ENCODE results near the gene AMBN.

Gene AMBN, protein sequence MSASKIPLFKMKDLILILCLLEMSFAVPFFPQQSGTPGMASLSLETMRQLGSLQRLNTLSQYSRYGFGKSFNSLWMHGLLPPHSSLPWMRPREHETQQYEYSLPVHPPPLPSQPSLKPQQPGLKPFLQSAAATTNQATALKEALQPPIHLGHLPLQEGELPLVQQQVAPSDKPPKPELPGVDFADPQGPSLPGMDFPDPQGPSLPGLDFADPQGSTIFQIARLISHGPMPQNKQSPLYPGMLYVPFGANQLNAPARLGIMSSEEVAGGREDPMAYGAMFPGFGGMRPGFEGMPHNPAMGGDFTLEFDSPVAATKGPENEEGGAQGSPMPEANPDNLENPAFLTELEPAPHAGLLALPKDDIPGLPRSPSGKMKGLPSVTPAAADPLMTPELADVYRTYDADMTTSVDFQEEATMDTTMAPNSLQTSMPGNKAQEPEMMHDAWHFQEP

DNA sequence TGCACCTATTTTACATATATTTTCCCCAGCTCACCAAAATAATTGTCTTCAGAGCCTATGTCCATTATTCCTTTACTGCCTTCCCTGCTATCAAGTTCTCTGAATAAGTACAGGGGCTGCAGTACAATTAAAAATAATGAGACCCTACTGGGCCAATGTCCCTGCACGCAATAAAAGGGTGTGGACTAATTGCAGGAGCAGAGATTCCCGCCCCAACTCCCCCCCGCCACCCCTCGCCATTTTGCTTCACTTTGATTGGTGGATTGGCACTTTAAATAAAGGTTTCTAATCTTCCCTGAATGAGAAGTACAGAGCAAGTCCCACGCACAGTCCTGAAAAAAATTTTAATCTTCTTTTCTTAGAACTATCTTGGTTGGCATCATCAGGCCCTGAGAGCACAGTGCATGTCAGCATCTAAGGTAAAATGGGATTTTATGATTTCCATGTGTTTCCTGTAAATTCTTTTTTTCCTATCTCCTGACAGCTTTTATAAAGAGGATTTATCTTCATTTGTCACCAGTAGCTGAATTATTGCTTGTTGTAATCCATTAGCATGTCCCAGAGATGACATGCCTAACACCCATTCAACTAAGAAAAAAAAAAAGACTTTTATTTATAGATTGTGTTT is at the start of gene AMBN:
Gene AMBN, plus strand, starts transcription at position 302 of the 628 bp plus-strand sequence. Its CDS starts 103 bp downstream, at position 405.
- DNase-seq: no peak
- no peak for ATAC-seq

DNA sequence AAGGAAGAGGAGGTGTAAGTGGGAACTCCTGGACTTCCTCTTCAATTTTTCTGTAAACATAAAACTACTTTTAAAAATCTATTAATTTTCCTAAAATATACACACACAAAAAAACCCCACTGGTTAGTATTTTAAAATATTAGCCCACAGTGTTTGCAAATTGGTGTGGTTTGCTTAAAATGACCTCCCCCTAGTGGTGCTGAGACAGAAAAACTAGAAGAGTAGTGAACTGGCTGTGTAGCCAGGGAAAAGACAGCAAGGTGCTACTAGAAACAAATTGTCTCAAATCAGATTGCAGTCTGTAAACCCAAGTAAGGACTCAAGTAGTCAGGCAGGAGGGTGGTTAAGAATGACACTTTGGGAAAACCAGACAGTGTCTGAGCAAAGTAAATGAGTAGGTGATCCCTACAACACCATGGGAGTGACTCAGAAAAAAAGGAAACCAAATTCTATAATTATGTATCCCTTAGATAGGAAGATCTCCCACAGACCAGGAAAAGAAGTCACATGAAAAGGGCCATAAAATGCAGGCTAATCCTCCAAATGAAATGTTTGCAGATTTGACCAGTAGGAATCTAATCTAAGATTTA is 47.7 kb upstream of the AMBN start:
- DNase-seq: no peak
- no peak for ATAC-seq

DNA sequence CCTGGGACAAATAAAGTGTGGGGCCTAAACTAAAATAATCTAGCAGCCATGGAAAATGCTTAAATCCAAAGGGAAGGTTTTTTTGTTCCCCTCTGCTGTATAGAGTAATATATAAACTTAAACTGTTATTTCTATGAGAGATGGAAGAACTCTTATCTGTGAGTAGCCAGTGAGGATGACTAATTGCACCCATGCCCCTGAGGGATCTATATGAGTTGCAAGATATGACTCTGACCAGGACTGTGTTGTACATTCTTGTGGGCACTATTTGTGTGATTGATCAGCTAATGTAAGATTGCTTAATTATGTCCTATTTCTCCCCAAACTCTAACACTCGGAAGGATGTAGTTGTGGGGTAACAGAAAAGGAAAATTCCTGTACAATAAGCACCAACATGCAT is 35.2 kb upstream of the AMBN start:
- DNase-seq: no peak
- no peak for ATAC-seq

DNA sequence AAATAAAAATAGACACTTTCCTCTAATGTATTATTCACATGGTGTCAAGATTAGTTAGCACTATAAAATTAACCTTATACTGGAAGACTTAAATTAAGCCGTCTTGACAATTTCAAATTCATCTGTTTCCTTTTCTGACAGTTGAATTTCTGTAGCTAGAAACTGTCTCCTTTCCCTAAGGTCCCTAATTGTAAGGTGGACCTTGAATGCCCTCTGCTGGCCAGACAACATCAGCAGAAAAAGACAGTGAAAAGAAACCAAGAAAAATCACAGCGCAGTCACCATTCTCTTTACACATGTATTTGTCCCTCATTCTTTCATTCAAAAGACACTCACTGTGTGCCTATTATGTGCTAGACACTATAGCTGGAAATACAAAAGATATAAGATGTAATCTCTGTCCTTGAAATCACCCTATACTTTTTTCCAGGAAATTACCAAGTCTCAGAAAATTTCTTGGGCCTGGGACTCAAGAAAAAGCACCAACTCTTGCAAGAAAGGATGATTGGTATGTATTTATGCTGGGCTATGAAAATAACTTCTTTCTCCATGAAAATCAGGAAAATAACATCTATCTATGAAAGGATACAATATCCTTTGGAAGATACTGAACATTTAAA is 32.7 kb upstream of the AMBN start:
- peak; percentile 55 for DNase-seq
- ATAC-seq: no peak

DNA sequence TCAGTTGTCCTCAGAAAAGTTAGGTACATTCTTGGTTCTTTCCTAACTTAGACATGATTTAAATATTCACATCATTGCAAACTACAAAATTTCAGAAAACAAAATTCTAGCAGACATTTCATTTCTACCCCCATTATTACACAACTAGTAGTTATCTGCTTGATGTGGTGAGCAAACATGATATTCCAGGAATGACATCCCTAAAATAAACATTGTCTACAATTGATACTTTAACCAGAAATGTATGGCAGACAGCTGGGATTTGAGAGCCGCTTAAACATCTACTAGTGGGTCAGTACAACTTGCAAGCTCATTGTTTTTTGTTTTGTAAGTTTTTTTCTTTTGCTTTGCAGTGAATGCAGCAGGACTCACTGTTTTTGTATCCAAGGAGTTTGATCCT is 32.1 kb upstream of the AMBN start:
- no peak for ATAC-seq

DNA sequence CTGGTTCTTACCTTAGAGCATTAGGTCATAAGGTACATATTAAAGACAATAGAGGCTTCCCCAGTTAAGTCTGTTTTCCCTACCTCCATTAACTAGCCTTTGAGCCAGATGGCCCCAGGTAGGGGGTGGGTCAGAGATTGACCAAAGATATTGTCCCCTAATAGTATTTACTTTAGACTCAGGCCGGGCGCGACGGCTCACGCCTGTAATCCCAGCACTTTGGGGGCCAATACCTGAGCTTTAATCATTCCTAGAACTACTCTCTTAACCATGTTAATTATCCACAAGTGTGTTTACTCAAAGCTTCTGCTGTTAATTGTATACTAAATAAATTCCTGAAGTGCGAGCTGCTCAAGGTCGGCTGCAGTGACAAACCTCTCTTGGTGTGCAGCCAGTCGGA is 28.0 kb upstream of the AMBN start:
- no peak for DNase-seq
- no peak for ATAC-seq

More for the DNA sequence above, 32.1 kb upstream of the AMBN start:
- DNase-seq: no peak

DNA sequence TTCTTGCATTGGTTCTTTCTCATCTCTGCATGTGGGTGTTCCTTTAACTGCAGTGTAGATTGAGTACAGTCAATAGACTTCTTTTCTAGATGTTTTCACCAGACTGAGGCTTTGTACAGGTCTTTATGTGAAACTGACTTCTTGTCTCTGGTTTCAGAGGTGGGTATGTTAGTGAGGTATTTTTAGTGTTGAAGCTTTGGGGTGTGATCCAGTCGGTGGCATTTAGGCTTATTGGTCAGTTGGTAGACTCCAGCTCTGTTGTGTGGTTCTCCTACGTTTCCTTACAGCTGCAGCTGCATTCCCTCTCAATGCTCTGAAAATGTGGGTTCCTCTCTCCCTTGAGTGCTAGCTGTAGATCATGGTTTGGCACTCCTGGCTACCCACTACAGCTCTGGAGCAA is 21.3 kb upstream of the AMBN start:
- DNase-seq (no peak), ATAC-seq (no peak)

DNA sequence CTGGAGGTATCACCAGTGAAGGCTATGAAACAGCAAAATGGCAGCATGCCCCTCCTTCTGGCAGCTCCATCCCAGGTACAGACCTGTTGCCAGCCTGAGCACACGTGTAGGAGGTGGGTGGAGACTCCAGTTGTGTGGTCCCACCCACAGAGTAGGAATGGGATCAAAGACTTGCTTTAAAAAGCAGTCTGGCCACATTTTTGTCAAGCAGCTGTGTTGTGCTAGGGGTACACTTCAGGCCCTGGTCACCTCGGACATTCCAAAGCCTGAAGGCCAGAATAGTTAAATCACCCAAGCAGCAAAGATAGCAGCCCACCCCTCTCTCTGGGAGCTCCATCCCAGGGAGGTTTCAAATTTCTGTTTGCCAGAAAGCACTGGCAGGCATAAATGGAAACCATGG is 20.3 kb upstream of the AMBN start:
- DNase-seq (no peak), ATAC-seq (no peak)

DNA sequence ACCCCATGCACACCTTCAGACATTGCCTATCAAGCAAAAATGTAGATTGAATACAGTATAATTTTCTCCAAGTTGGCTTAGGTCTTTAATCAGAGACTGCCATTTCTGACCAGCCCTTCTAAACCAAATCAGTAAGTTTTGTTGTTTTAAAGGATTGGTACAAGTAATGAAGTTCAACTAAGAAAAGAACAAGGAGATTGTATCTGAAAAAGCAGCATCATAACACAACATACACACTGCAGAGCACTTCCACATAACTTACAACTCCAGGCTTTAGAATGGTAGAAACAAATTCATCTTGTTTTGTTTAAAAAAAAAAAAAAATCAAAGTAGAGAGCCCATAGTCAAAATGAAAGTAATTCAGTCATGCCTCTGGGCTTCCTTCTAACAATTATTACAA is 16.1 kb upstream of the AMBN start:
- ATAC-seq (no peak), DNase-seq (no peak)

DNA sequence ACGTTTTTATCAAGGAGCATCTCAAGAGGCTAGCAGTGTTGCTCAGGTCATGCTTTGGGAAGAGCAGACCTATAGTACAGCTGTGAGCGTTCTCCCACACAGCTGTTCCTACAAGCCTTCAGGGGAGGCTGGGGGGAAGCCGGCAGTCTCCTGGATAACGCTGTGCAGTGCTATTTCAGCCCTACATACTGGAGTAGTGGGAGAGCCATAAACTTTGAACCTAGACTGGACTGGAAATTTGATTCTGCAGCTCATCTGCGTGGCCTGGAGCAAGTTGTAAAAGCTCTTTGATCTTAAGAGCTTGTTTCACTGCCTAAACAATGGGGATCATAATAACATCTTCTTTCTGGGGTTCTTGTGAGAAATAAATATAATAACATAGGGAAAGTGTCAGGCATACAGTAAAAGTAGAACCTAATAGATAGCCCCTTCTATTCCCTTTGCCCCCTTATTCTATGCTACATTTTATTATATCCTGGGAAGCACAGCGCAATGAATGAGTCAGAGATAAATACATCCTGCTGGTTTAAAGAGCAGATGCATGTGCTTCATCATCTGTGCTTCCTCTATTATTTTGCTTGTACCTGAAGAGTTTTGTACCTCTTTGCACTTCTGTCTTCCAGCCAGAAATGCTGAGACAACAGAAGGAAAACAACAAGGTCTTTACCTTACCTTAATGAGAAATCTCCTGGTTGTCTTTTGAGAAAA is 14.7 kb upstream of the AMBN start:
- no peak for ATAC-seq
- DNase-seq: no peak

DNA sequence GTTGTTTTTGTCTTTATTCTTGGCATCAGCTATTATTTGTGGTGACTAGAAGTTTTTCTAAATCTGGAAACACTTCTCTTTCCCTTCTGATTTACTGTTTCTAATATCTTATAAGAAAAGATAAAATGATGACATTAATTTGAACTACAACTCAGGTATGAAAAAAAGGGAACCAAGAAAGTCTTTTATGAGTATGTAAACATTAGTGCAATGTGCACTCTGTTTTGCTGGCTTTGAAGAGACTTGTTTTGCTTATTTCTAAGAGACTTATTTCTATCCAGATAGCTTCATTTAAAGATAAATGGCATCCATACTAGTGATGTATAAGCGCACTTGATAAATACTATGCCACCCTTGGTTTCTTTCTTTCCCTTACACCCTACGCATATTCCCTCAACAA is 10.1 kb upstream of the AMBN start:
- DNase-seq (no peak), ATAC-seq (no peak)

DNA sequence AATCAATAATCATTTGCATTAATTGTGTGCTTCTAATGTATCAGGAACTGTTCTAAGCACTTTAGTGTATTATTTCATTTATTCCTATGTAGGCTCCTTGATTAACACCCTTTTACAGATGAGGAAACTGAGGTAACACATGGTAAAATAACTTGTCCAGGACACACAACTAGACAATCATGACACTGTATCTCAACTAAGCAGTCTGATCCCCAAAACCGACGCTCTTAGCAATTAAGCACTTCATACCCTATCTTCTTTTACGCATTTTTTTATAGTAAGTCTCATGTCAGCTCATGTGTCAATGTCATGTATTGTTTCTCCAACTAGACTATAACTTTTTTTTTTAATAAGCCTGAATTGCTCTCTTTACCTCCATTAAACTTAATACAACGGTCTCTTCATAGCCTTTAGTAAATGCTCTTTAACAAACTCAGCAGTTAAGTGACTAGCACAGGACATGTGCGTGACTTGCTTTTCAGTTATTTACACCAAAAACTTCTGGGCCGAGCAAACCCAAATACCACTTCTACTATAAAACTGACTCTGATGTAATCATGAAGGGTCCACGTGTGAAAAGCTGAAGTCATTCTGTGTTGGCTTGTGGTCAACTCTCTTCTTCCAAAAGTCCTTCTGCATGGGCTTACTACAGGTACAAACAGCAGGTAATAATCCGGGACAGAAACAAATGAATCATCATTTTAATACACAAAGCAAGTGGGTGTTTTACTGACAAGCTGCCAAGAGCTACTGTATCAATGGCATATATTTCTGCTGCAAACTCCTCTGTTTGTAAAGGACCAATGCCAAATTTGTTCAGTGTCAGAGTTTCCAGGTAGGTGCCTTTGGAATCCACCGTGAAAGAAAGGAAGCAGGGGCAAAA is 7.9 kb upstream of the AMBN start:
- ATAC-seq: no peak
- no peak for DNase-seq

DNA sequence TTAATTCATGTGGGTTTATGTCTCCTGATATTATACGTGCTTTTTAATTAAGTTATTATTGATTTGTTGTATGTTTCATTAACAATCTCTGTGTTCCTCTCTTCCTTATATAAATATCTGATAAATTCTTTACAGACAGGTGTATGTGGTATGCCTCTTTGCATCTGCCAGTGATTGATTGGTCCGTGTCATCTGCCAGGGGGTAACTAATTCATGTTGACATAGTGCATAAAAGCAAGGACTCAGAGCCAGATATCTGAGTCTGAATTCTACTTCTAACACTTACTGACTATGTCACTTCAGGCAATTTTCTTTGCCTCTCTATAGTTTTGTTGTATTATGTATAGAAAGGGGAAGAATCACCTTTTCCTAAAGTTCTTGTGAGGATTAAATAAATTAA is 5.2 kb upstream of the AMBN start:
- DNase-seq: no peak
- no peak for ATAC-seq

DNA sequence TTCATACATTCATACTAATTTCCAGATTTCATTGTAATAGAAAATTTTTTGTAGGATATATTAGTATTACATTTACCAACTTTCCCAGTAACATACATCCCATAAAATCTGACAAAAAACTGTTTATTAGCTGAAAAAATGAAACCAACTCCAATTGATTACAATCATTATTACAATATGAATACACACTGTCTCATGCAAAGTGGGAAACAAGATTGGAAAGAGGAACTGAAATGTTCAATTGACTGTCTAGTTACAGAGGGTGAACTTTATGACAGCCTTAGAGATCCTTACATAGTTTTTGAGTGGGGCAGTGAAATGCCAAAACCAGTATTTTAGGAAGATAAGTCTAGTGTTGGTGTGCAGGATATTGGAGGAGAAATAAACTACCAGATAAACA is 2.3 kb upstream of the AMBN start:
- DNase-seq: no peak
- ATAC-seq: no peak

DNA sequence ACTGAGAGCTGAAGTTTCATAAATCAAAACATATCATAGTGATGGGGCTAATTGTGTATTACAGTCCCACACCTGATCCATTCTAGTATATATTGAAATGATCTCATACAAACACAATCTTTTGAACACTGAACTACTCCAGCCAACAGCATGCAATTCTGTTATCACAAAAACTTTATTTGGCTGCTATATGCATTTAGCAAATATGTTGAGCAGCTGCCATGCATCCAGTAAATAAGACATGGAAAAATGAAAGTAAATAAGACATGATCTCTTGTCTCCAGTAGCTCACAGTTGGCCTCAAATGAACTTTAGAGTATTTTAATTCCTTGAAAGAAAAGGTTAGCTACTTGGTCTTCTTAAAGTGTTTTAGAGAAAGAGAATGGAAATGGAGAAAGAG is 2.1 kb downstream of the AMBN start:
- ATAC-seq: no peak
- DNase-seq: no peak

DNA sequence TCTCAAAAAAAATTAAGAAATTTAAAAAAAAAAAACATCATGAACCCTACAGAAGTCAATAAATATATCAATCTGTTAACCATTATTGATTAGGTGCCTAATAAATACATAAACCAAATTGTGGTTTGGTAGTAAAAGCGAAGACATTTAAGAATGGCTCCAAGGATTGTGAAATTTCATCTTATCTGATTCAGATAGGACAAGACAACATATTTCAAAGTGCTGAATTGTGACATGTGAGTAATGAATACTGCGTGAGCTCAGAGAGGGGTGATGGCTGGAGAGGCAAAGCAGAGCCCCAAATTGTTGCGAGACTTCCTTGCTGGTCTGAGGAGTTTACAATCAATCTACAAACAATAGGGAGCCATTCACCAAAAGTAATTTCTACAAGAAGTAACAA is 8.2 kb downstream of the AMBN start:
- DNase-seq: no peak
- no peak for ATAC-seq

DNA sequence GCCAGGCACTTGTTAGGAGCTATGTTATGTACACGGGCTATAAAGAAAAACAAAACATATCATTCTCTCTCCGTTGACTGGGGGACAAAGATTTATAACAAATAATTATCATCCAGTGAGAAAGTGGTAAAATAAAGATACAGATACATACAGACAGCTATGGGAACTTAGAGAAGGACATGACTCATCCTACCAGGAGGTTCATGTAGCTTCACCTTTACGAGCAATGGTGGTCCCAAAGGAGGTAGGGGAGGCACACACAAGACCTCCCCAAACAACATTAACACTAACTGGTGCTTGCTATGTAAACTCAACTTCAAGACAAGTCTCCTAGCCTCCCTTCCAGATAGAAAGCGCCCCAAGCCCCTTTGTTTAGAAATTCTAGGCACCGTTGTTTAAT is 8.9 kb downstream of the AMBN start:
- no peak for ATAC-seq

DNA sequence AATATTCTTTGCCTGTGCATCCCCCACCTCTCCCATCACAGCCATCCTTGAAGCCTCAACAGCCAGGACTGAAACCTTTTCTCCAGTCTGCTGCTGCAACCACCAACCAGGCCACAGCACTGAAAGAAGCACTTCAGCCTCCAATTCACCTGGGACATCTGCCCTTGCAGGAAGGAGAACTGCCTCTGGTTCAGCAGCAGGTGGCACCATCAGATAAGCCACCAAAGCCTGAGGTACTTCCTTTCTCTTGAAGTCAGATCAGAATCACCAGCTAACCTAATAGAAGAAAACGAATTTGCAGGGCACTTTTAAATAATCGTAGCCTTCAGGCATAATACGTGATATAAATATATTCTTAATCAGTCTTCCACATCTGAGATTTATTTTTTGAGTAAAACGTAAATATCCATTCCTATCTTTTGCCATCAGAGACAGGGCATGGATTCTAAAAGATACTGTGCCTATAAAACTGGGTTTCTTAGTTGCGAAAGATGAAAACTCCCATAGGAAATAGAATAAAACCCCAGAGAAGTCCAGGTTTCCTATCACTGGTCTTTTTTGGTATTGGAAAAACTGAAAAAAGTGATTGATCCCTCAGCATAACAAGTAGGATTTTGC is 9.5 kb downstream of the AMBN start:
- ATAC-seq (peak; percentile 72), DNase-seq (peak; percentile 54)

More for the DNA sequence above, 8.9 kb downstream of the AMBN start:
- no peak for DNase-seq

DNA sequence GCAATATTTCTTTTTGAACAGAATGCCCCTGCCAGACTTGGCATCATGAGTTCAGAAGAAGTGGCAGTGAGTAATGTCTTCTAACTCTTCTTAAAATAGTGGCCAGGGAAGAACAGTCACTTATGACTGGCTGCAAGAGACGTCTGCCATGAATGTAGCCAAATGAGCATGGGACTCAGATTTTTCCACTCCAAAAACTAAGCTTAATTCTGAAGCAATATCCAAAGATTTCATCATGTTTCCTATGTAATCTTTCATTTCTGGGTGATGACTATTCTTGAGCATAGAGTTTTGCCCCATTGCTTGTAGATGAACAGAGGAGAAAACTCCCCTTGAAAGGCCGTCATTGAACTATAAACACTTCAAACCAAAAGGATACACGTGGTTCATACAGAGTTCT is 11.8 kb downstream of the AMBN start:
- no peak for DNase-seq
- no peak for ATAC-seq

DNA sequence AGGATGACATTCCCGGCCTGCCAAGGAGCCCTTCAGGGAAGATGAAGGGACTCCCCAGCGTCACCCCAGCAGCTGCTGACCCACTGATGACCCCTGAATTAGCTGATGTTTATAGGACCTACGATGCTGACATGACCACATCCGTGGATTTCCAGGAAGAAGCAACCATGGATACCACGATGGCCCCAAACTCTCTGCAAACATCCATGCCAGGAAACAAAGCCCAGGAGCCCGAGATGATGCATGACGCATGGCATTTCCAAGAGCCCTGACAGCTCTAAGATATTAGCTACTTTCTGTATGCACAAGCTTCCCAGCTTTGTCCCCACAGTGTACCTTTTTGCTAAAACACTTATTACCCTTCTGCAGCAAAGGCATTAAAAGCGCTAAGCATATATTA is 14.4 kb downstream of the AMBN start:
- ATAC-seq (no peak), DNase-seq (no peak)

DNA sequence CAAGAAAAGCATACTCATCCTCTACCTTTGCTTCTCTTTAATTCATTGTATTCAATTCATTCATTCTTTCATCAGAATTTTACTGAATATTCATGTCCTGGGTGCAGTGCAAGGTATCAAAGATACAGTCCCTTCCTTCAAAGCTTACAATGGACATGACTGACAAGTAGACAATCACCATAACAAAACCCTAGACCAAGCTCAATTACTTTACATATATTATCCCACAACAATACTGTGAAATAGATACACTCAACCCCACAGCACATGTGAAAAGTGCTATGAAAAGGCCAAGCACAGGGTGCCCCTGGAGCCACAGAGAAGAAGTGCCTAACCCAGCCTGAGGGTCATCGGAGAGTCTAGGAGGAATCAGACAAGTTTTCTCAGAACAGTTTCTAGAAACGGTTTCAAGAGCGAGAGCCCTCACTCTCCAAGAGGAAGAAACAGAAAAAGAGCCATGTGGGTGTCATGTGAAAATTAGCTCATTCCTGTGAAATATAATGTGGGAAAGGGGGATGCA is 15.3 kb downstream of the AMBN start:
- DNase-seq (no peak), ATAC-seq (no peak)

Data from stimulated activated naive CD8-positive, alpha-beta T cell treated with anti-CD3 and anti-CD28 coated beads, Interleukin-15, Interleukin-2, amounts not matched to agents 100 U/mL and 50 U/mL, for 24 hours (primary cell).